HG03565 (cell line): Measurements from ENCODE around the gene RBM5.

ENCODE experiments used
- ATAC-seq: cut with Tn5 transposase; IDR thresholded peaks from one replicate; pipeline ENCODE4 v1.9.1; 2021; ENCODE audit warnings: mild to moderate bottlenecking, moderate library complexity; ENCODE audit not compliant: unreplicated experiment

RBM5 gene

GRCh38 chr3:50138266-50139200, 49.8 kb downstream of the RBM5 start:
- no peak for ATAC-seq

DNA sequence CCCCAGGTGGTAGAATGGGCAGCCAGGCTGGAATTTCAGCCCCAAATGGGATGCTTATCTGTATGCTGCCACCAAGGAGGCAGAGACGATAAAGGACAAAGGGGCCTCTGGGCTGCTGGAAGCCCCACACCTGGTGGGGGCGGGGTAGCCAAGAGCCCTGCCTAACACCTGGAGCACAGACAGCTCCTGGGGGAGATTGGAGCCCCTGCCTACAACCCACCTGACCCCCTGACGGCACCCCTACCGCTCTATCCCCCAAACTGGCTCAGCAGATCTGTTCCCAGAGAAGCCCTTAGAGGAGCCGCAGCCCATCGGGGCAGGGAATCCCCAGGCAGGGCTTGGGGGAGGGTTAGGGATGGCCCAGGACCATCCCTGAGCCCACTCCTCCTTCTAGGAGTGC, 50.6 kb downstream of the RBM5 start:
- no peak for ATAC-seq

DNA sequence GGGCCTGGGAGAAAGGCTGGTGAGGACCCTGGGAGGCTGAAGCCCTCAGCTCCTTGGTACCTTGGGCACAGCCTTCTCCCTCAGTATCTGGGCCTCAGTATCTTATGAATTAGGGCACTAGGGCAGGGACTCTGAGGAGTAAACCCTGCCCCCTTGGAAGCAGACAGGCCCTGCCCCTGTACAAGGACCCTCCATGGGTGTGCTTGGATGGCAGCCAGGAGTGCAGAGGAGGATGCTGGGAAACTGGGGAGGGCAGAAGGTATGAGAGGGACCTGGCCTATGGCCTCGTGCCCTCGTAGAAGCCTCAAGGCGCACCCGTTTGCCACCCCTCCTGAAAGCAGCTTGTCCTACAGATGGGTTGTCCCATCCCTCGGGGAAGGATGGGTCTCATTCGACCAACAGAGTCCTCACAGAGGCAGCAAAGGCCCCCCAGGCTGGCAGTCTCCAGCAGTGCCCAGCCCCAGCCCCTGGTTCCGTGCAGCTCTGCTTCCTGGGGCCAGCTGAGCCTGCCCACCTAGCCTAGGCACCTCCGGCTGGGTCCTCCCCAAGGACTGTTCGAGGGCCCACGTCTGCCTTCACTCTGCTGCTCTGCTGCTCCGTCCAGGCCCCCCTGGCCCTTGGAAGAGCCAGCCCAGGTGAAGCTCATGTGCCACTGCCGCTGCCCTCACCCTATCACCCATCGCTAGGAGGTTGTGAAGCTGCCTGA, 51.2 kb downstream of the RBM5 start:
- no peak for ATAC-seq

- no peak for ATAC-seq
Measured at GRCh38 chr3:50140990-50141389, 52.3 kb downstream of the RBM5 start.

DNA sequence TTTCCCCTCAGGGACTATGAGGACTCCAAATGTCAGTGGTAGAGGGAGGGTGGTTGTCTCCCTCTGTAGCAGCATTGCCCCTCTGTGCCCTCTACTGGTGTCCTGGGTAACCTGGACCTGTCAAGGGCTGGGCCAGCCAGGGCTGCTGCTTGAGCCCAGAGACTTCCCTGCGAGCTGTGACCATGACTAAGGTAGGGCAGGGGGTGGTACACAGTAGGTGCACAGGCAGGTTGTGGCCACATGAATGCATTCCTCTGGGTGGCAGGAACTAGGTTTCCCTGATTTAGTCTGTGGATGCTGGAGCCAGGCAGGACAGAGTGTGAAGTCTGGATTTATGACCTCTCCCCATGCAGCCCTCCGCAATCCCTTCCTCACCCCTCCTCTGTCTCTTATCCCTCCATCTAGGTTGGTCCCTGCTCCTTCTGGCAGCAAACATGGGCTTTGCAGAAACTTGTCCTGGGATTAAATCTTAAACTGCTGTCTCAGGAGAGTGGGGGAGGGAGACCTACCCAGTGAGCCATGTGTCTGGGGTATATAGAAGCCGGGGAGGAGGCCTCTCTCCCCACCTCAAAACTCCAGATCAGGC, 57.7 kb downstream of the RBM5 start:
- no peak for ATAC-seq

DNA sequence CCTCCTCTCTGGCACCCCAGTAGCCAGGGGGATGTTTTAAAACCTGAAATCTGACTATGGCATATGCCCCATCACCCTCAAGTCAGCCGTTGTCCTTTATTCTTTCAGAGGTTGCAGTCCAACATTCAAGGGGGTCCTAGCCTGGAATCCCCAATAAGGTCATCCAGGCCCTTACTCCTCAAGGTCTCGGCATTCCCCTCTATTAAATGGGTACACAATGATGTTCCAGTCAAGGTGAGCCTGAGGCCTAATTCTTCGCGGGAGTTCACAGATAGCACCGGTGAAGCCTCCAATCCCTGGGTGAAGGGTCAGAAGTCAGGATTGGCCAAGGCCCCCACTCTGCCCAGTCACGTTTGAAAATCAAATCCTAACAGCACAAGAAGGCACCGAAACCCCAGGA, 58.3 kb downstream of the RBM5 start:
- no peak for ATAC-seq

DNA sequence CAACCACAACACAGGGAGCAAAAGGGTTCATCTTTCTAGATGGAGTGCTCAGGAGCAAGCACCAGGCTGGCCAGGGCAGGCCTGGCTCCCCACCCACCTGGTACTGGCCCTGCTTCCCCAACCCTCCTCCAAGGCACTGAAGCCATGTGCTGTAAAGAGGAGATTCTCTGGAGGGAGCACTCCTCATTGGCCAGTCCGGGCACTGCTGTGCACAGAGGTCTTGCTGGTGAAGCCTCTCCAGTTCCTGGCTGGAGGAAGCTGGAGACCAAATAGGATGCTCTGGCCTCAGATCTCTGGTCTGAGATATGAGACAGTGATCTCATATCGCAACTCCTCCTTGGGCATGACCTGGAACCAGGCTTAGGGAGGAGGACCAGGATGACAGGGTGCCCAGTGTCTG, 58.7 kb downstream of the RBM5 start:
- ATAC-seq: no peak

GRCh38 chr3:50147861-50148260, 59.1 kb downstream of the RBM5 start:
- ATAC-seq: no peak

- no peak for ATAC-seq
Measured at GRCh38 chr3:50150404-50150750, 61.7 kb downstream of the RBM5 start.

GRCh38 chr3:50150863-50151686, 62.4 kb downstream of the RBM5 start:
- no peak for ATAC-seq

DNA sequence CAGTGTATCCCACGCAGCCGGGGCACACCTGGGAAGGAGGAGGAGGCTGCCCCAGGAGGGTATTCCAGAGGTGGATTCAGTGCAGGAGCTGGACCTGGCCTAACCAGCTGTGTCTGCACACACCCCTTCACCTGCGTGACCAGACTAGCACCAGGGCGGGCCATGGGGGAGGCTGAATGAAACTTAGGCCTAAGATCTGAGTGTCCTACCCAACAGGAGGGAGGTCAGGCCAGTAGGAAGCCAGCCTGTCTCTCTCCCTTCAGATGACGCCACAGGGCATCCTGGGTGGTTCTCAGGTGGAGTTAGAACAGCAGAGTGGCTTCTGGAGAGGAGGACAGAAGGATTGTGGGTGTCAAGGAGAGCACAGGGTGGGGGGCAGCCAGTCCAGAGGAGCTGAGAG, 63.0 kb downstream of the RBM5 start:
- ATAC-seq: no peak

DNA sequence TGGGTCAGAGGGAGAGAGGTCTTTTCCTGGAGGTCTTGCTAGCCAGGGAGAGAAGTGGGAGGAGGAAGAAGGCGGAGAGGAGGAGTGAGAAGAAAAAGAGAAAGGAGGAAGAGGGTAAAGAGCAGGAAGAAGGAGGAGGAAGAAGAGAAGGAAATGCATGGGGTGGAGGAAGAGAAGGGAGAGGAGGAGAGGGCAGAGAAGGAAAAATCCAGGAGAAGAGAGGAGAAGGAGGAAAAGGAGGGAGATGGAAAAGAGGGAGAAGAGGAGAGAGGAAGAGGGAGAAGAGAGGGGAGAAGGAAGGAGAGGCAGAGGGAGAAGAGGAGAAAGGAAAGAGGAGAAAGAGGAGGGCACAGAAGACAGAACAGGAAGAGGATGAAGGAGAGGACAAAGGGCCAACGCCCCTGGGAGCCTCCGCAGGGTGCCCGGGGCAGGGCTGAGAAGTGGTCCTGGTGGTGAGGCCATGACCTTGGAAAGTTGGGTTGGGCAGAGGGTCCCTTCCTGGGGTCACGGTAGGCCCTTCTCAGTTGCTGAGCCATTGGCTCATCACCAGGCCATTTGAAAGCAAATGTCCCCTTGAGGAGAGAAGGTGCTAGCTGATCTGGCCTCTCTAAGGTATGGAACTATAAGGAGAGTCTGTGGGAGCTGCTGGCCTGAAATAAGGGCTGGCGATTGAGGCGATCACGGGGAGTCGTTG, 65.2 kb downstream of the RBM5 start:
- ATAC-seq: no peak

- ATAC-seq: no peak
Measured at GRCh38 chr3:50154476-50154839, 65.7 kb downstream of the RBM5 start.

DNA sequence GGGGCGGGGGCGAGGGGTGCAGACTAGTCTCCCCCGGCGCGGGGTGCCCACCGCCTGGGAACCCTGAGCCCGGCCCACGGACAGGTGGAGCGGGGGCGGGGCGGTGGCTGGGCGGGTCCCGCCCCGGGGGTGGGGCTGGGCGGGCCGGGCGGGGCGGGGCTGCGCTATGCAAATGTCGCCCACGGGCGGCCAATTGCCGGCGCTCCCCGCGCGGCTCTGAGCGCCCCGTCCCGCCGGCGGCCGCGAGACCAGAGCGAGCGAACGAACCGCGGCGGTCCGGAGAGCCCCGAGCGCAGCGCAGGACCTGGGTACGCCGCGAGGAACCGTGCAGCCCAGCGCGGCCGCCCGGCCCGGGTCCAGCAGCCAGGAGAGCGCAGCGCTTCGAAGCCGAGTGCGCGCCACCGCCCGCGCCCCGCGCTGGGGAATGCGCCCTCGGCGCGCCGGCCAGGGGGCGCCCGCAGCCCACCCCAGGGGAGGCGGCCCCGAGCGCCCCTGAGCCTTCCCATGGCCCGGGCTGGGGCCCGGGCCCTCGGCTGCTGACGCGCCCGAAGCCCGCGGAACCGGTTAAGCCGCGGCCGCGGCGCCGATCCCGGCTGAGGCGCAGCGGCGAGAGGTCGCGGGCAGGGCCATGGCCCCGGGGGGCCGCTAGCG, 66.2 kb downstream of the RBM5 start, which contains the start of gene SEMA3F:
SEMA3F (plus strand) TSS at position 485 of the 651 bp plus-strand sequence. CDS start 4,299 bp downstream, outside the sequence.
- no peak for ATAC-seq

GRCh38 chr3:50155491-50155878, 66.8 kb downstream of the RBM5 start:
- no peak for ATAC-seq

DNA sequence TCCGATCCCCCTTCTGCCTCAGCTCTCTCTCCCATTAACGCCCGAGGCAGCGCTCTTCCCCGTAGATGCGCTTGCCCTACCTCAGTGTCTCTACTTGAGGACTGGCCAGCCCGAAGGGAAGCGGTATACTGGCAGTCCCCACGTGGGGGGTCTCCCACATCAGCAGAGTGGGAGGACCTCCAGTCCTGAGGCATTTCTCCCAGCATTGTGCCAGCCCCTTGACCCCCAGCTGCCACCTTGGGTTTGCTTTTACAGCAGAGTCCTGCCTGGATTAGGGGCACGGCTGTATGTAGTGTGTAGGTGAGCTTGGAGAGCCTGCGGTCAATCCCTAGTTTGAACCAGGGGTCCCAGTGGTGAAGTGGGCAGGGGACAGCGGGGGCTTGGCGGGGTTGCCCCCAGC, 67.2 kb downstream of the RBM5 start:
- no peak for ATAC-seq

GRCh38 chr3:50156549-50157493, 68.1 kb downstream of the RBM5 start:
- no peak for ATAC-seq

- no peak for ATAC-seq
Measured at GRCh38 chr3:50157827-50158529, 69.3 kb downstream of the RBM5 start.
